Measurements from ENCODE around the gene ABHD12. TPM values are rescaled to one million over a fixed set of nuclear protein-coding genes. Genes with fewer than 3 reads are reported as not detected.

Gene ABHD12
- total RNA-seq, 2 donors from 2014 or later, result 33.1 to 47.3 TPM

GRCh38 chr20:25252686-25253421 lies 137.8 kb downstream of the ABHD12 start:
- Mint-ChIP-seq H3K27ac (peak overlapping the region in 1 of 2 donors; percentile 51), H3K4me3 (no peak overlapping the region), H3K36me3 (no peaks in the 10 kb centered on the region), H3K4me1 (ENCODE audit: low read depth in 2 of 2) (peaks cover 18 to 22% of the 10 kb centered on the region in 2 donors), H3K9me3 (no peaks in the 10 kb centered on the region), H3K27me3 (no peaks in the 10 kb centered on the region)
- DNase-seq (ENCODE audit: low spot score) (no peak), ATAC-seq (no peak)

- H3K4me1 Mint-ChIP-seq (ENCODE audit: low read depth in 2 of 2), result peaks cover 18 to 23% of the 10 kb centered on the region in 2 donors
- H3K27me3 Mint-ChIP-seq, result no peaks in the 10 kb centered on the region
- H3K36me3 Mint-ChIP-seq, result no peaks in the 10 kb centered on the region
- no peak overlapping the region for H3K27ac Mint-ChIP-seq
- no peaks in the 10 kb centered on the region for H3K9me3 Mint-ChIP-seq
- no peak for ATAC-seq
- no peak for DNase-seq (ENCODE audit: low spot score)
- no peak overlapping the region for H3K4me3 Mint-ChIP-seq
Observed at GRCh38 chr20:25252230-25252651, 138.4 kb downstream of the ABHD12 start.

GRCh38 chr20:25251558-25251957 lies 139.1 kb downstream of the ABHD12 start:
- Mint-ChIP-seq H3K4me1 (ENCODE audit: low read depth in 2 of 2) (peaks cover 18 to 28% of the 10 kb centered on the region in 2 donors), H3K27me3 (no peaks in the 10 kb centered on the region), H3K4me3 (no peak overlapping the region), H3K36me3 (no peaks in the 10 kb centered on the region), H3K27ac (no peak overlapping the region), H3K9me3 (no peaks in the 10 kb centered on the region)
- DNase-seq (ENCODE audit: low spot score) (no peak), ATAC-seq (no peak)

- Mint-ChIP-seq H3K4me1 (ENCODE audit: low read depth in 2 of 2) (peaks cover 18 to 30% of the 10 kb centered on the region in 2 donors), H3K4me3 (no peak overlapping the region), H3K9me3 (no peaks in the 10 kb centered on the region), H3K36me3 (no peaks in the 10 kb centered on the region), H3K27ac (no peak overlapping the region), H3K27me3 (peaks cover 0 to 5% of the 10 kb centered on the region in 2 donors)
- ATAC-seq (no peak), DNase-seq (ENCODE audit: low spot score) (no peak)
Observed at GRCh38 chr20:25251019-25251418, 139.6 kb downstream of the ABHD12 start.

GRCh38 chr20:25250508-25250907 lies 140.1 kb downstream of the ABHD12 start:
- H3K36me3 Mint-ChIP-seq, result no peaks in the 10 kb centered on the region
- ATAC-seq (no peak), DNase-seq (ENCODE audit: low spot score) (no peak)
- H3K9me3 Mint-ChIP-seq, result no peaks in the 10 kb centered on the region
- peaks cover 0 to 5% of the 10 kb centered on the region in 2 donors for H3K27me3 Mint-ChIP-seq
- H3K4me1 Mint-ChIP-seq (ENCODE audit: low read depth in 2 of 2), result peaks cover 18 to 30% of the 10 kb centered on the region in 2 donors
- no peak overlapping the region for H3K27ac Mint-ChIP-seq
- H3K4me3 Mint-ChIP-seq, result no peak overlapping the region

Other genes starting within 250 kb of the ABHD12 start
- gene ENTPD6, start 195.1 kb downstream of the ABHD12 start, total RNA-seq, result 10 to 100 TPM; 24.9 to 58.7 TPM
- gene PYGB, start 142.8 kb downstream of the ABHD12 start, total RNA-seq, result 10 to 100 TPM; 35.9 to 40.4 TPM
- gene GINS1, start 16.8 kb upstream of the ABHD12 start, total RNA-seq, result 10 to 100 TPM; 17.6 to 36.7 TPM
- gene NINL, start 194.7 kb upstream of the ABHD12 start, total RNA-seq, result 1 to 10 TPM; 1.4 to 1.6 TPM
- 1 to 10 TPM; 4.8 to 8.1 TPM for gene NANP, start 233.2 kb upstream of the ABHD12 start, total RNA-seq